ENCODE measurements around the gene PLEKHA6.

PLEKHA6 gene

GRCh38 chr1:204307334-204307883 lies 52.3 kb downstream of the PLEKHA6 start:
- H3K4me3 ChIP-seq (ENCODE audit: low read length) = no peak overlapping the region
- H3F3A ChIP-seq (ENCODE audit: control insufficient read depth, insufficient read depth) = no peaks in the 10 kb centered on the region
- H3K9me2 ChIP-seq (replicated peaks; ENCODE audit: control insufficient read depth, low read length) = no peaks in the 10 kb centered on the region
- no peaks in the 10 kb centered on the region for H3K79me2 ChIP-seq (ENCODE audit: control insufficient read depth, low read length)
- no peak for TF ChIP-seq EZH2phosphoT487 (IDR thresholded peaks at IDR 0.05; ENCODE audit: borderline replicate concordance, low read length)
- TF ChIP-seq, protein P1, sequence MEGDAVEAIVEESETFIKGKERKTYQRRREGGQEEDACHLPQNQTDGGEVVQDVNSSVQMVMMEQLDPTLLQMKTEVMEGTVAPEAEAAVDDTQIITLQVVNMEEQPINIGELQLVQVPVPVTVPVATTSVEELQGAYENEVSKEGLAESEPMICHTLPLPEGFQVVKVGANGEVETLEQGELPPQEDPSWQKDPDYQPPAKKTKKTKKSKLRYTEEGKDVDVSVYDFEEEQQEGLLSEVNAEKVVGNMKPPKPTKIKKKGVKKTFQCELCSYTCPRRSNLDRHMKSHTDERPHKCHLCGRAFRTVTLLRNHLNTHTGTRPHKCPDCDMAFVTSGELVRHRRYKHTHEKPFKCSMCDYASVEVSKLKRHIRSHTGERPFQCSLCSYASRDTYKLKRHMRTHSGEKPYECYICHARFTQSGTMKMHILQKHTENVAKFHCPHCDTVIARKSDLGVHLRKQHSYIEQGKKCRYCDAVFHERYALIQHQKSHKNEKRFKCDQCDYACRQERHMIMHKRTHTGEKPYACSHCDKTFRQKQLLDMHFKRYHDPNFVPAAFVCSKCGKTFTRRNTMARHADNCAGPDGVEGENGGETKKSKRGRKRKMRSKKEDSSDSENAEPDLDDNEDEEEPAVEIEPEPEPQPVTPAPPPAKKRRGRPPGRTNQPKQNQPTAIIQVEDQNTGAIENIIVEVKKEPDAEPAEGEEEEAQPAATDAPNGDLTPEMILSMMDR (IDR thresholded peaks at IDR 0.05; ENCODE audit: low read depth, low read length, poor library complexity, severe bottlenecking) = no peak
- H3K27me3 ChIP-seq (ENCODE audit: control insufficient read depth, low read length) = peaks cover 29% of the 10 kb centered on the region
- no peaks in the 10 kb centered on the region for H4K20me1 ChIP-seq (ENCODE audit: control insufficient read depth, insufficient read depth, low read depth, low read length)
- H3K36me3 ChIP-seq (ENCODE audit: control insufficient read depth, low read length) = no peaks in the 10 kb centered on the region
- H3K9me3 ChIP-seq (ENCODE audit: control insufficient read depth, insufficient read depth, low read length) = no peaks in the 10 kb centered on the region
- no peak overlapping the region for H3K4me2 ChIP-seq (ENCODE audit: low read length)
- no peak overlapping the region for H3K27ac ChIP-seq (ENCODE audit: low read depth, low read length)
- no peaks in the 10 kb centered on the region for H3K4me1 ChIP-seq (ENCODE audit: control insufficient read depth, low read length)

DNA sequence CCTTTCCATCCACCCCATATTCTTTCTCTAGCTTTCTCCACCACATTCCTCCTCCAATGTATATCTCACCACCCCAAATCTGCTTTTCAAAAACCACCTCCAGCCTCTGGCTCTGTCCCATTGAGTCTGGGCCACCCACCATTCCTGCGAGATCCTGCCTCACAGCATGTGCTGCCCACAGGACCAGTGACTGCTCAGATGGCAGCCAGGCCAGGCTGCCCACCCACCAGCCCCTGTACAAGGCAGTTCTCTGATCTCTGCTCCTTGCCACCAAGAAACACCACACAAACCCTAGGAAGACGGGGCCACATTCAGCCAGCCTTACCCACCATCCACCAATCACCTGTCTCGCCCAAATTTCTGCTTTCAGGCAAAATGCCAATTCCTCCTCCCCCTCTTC lies 53.7 kb downstream of the PLEKHA6 start:
- Histone ChIP-seq H3K36me3 (ENCODE audit: control insufficient read depth, low read length) (no peaks in the 10 kb centered on the region), H3K4me1 (ENCODE audit: control insufficient read depth, low read length) (no peaks in the 10 kb centered on the region), H3K4me2 (ENCODE audit: low read length) (no peak overlapping the region), H3K9me3 (ENCODE audit: control insufficient read depth, insufficient read depth, low read length) (no peaks in the 10 kb centered on the region), H3K79me2 (ENCODE audit: control insufficient read depth, low read length) (no peaks in the 10 kb centered on the region), H3F3A (ENCODE audit: control insufficient read depth, insufficient read depth) (no peaks in the 10 kb centered on the region), H3K27ac (ENCODE audit: low read depth, low read length) (no peak overlapping the region), H3K4me3 (ENCODE audit: low read length) (no peak overlapping the region), H3K9me2 (replicated peaks; ENCODE audit: control insufficient read depth, low read length) (no peaks in the 10 kb centered on the region), H3K27me3 (ENCODE audit: control insufficient read depth, low read length) (peaks cover 35% of the 10 kb centered on the region), H4K20me1 (ENCODE audit: control insufficient read depth, insufficient read depth, low read depth, low read length) (no peaks in the 10 kb centered on the region)
- TF ChIP-seq, protein P1 (IDR thresholded peaks at IDR 0.05; ENCODE audit: low read depth, low read length, poor library complexity, severe bottlenecking) = no peak
- TF ChIP-seq EZH2phosphoT487 (IDR thresholded peaks at IDR 0.05; ENCODE audit: borderline replicate concordance, low read length) = no peak

GRCh38 chr1:204304067-204304466 lies 55.7 kb downstream of the PLEKHA6 start:
- H4K20me1 ChIP-seq (ENCODE audit: control insufficient read depth, insufficient read depth, low read depth, low read length) = no peaks in the 10 kb centered on the region
- no peaks in the 10 kb centered on the region for H3K36me3 ChIP-seq (ENCODE audit: control insufficient read depth, low read length)
- TF ChIP-seq EZH2phosphoT487 (IDR thresholded peaks at IDR 0.05; ENCODE audit: borderline replicate concordance, low read length) = no peak
- TF ChIP-seq, protein P1 (IDR thresholded peaks at IDR 0.05; ENCODE audit: low read depth, low read length, poor library complexity, severe bottlenecking) = no peak
- H3F3A ChIP-seq (ENCODE audit: control insufficient read depth, insufficient read depth) = no peaks in the 10 kb centered on the region
- no peaks in the 10 kb centered on the region for H3K9me2 ChIP-seq (replicated peaks; ENCODE audit: control insufficient read depth, low read length)
- no peaks in the 10 kb centered on the region for H3K9me3 ChIP-seq (ENCODE audit: control insufficient read depth, insufficient read depth, low read length)
- no peaks in the 10 kb centered on the region for H3K79me2 ChIP-seq (ENCODE audit: control insufficient read depth, low read length)
- no peak overlapping the region for H3K4me3 ChIP-seq (ENCODE audit: low read length)
- H3K27ac ChIP-seq (ENCODE audit: low read depth, low read length) = no peak overlapping the region
- no peaks in the 10 kb centered on the region for H3K4me1 ChIP-seq (ENCODE audit: control insufficient read depth, low read length)
- peaks cover 49% of the 10 kb centered on the region for H3K27me3 ChIP-seq (ENCODE audit: control insufficient read depth, low read length)
- no peak overlapping the region for H3K4me2 ChIP-seq (ENCODE audit: low read length)

Measured in DOHH2 (cell line).